DMS53 treated with DMSO at 0.1 percent for 48 hours (cell line): ENCODE results near the gene TCF3.

Experiments used
- DNase-seq: peaks from one replicate; lab custom pipeline; 2025; ENCODE audit not compliant: unreplicated experiment; lab: John Stamatoyannopoulos, UW

TCF3 gene

DNA sequence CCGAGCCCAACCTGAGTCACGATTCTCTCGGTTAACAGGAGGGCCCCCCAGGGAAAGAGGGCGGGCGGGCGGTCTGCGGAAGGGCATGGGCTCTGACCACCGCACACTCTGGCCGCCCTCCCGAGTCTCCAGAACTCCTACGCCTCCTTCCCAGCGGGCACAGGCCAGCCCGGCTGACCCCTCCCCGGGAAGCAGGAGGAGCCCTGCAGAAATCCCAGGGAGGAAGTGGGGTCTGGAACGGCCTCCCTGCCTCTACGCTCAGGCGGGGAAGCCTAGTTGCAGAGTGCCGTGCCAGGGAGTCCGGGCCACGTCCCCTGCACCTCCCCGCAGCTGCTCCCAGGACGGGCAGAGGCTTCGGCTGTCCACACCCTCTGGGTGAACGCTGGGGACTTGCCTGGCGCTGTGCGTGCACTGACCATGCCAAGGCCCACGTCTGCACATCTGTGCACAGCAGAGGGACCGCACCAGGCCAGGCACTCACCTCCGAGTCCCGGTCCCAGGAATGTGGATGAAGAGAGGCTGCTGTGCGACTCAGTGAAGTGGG lies 20.8 kb downstream of the TCF3 start:
- DNase-seq: no peak

- no peak for DNase-seq
These were observed 21.6 kb downstream of the TCF3 start for GRCh38 chr19:1630811-1631210.

GRCh38 chr19:1630012-1630411 lies 22.4 kb downstream of the TCF3 start:
- no peak for DNase-seq

GRCh38 chr19:1629256-1629808 lies 23.1 kb downstream of the TCF3 start:
- DNase-seq: no peak

DNA sequence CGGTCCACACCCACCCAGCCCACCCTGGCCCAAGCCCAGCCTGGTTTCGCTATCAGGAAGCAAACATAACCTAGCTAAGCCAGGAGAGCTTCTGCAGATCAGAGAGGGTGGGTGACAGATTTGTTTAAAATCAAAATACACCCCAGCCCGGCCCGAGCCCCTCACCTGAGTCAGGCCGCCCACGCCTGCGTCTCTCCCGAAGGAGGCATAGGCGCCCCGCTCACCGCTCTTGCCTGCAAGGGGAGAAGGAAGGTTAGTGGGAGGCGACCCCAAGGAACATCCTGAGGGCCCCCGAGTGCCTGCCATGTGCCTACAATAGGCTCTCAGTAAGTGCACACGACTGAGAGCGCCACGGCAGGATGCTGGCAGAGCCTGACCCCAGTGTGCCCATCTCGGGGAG lies 25.2 kb downstream of the TCF3 start:
- DNase-seq: no peak

DNA sequence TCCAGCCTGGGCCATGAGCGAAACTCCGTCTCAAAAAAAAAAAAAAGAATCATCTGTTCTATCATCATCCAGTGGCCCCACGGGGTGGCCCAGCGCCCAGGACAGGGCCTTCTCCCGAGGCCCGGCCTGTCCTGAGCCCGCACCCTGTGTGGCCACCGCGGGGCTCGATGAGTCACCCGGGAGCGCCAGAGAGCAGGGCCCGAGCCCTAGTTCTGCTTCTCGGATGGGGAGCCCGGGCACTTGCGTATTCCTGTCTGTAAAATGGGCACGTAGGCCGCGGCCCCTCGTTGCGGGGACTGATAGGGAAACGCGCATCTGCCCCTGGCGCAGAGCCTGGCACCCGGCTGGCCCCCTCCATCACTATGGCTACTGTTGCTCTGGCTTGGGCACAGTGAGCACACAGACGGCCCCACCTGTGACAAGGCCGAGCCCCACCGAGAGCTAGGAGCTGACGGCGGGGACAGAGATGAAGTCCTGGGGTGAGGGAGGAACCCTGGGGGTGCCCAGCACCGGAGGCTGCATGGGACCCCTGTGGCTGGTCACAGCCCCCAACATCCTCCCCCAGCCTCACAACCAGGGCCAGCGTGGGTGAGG lies 25.9 kb downstream of the TCF3 start:
- no peak for DNase-seq

GRCh38 chr19:1624458-1624857 lies 28.0 kb downstream of the TCF3 start:
- DNase-seq: no peak

DNA sequence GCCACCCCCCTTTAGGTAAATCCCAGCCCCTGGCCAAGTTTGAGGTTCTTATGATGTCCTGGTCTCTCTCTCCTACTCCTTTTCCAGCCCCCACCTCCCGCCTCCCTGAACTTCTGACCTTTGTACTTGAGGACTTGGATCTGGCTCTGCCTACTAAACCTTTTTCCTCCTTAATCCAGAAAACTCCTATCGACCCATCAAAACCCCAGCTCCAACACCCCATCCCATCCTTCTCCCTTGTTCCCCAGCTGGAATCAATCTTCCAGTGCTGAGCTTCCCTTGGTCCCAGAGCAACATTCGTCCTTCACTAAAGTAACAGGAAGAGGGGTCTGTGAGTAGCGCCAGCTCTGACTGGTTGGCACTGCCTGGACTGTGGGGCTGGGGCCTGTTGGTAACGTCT lies 29.9 kb downstream of the TCF3 start:
- no peak for DNase-seq

- DNase-seq: no peak
These were observed 30.4 kb downstream of the TCF3 start for GRCh38 chr19:1622007-1622406.

- no peak for DNase-seq
These were observed 30.8 kb downstream of the TCF3 start for GRCh38 chr19:1621574-1621973.

DNA sequence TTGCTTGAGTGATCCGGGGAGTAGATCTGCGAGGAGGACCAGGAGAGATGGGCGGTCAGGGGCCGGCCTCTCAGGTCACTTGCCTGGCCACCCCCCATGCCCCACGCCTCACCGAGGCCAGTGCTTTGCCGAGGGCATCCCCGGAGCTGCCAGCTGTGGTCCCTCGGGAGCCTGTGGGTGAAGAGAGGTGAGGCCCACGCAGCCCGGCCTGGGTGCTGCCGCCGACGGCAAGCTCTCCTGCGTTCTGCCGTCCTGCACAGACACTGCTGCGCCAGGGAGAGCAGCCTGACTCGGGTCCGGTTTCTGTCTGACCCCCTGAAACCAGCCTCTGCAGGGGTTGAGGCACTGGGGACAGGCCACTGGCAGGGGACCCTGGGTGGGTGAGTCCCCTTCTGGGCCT lies 31.4 kb downstream of the TCF3 start:
- no peak for DNase-seq

DNA sequence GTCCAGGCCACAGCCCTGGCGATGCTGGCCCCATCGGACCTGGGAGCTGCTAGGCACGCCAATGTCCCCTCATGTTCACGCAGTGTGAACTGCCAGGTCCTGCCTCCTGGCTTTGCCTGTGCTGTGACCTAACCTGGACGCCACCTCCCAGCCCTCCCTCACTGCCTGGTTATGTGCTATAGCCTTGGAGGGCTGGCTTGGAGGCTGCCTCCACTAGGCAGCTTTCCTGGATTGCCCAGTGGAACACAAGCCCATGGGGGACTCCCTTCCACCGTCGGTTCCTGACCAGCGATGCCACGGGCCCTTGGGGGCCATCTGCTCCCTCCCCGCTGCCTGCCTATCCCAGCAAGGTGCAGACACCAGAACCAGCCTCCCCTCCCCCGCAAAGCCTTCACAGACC lies 31.9 kb downstream of the TCF3 start:
- DNase-seq: no peak

DNA sequence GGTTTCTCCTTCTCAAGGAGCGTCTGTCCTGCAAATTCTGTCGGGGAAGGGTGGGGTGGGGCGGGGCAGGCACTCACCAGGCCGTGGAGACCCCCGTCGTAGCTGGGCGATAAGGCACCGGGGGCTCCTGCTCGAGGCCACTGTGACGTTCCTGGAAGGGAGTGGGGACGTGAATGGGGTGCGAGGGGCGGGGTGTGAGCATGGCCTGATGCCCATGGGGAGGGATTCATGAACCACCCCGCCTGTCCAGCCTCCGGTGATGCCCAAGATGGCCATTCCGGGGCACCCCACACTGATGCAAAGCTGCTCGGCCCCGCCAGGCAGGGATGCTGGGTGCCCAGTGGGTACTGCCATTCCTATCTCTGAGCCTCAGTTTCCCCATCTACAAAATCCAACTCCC lies 32.7 kb downstream of the TCF3 start:
- no peak for DNase-seq

DNA sequence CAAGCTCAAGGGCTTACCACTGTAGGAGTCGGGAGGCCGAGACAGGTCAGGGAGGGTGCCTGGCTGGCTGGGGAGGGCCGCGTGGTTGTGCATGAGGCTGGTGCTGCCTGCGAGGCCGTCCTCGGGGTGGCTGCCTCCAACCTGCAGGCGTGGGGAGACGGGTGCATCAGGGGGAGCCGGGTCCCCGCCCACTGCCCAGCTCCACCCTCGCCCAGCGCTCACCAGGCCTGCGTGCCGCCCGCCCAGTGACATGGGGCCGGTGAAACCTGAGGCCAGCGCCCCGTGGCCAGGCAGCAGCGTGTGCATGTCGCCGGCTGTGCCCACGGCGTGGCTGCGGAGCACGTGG lies 33.3 kb downstream of the TCF3 start:
- no peak for DNase-seq

DNA sequence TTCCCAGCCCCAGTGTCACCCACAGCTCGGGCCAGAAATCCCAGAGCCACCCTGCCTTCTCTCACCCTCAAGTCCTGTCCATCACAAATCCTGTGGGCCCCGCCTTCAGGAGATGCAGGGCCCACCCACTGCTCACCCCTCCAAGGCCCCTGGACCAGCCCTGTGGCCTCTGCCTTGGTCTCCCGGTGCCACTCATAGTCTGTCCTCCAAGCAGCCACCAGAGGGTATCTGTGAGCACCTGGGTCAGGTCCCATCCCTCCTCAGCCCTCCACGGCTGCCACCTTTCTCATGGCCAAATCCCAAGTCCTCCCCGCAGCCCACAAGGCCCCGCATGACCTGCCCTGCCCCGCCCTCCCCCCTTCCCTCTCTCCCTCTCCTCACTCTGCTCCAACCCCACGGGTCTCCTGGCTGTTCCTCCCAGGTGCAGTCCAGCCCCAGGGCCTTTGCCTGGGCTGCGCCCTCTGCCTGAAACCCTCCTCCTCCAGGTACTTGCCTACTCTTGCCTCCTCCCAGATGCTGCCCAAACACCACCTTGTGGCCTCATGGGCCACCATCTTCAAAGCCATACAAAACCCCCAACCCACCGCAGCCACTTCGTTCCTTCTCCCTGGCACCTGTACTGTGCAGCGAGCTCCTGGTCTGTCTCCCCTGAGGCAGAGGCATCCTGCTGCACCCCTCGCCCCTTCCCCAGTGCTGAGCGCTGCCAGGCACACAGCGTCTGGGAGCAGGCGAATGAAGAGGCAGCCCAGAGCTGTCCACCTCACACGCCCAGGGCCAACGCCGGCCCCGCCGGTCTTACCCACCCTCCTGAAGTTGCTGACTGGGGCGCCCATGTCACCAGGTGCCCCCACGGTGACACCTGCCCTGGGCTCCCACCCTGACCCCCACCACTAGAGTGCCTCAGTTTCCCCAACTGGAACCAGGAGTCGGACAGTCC lies 34.0 kb downstream of the TCF3 start:
- DNase-seq: no peak

GRCh38 chr19:1616875-1617274 lies 35.5 kb downstream of the TCF3 start:
- DNase-seq: no peak

DNA sequence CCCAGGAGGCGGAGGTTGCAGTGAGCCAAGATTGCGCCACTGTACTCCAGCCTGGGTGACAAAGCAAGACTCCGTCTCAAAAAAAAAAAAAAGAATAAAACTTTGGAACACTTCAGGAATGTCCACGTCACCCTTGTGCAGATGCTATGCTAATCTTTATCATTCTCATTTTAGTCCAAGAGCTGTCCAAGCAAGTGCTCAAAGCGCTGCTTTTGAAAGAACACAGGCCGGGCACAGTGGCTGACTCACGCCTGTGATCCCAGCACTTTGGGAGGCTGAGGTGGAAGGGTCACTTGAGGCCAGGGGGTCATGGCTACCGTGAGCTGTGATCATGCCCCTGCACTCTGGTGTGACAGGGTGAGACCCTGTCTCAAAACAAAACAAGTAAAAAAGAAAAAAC lies 36.0 kb downstream of the TCF3 start:
- DNase-seq: no peak

GRCh38 chr19:1615156-1615765 lies 37.2 kb downstream of the TCF3 start:
- no peak for DNase-seq

- DNase-seq: no peak
These were observed 38.4 kb downstream of the TCF3 start for GRCh38 chr19:1613808-1614570.

GRCh38 chr19:1613146-1613545 lies 39.3 kb downstream of the TCF3 start:
- DNase-seq: no peak
